DND-41 (cell line): ENCODE results near the gene TGM1.

Source experiments
- ATAC-seq: fragments of 200-7000 bp; cut with Tn5 transposase; 3 replicates; pipeline ENCODE4 v1.9.1; 2021; ENCODE audit warnings: low read depth; ENCODE audit not compliant: insufficient read depth
- DNase-seq: peaks from one replicate; pipeline ENCODE4 v3.0.0-alpha.2; 2020
- H2AFZ ChIP-seq: 2 replicates; pipeline ENCODE4 v1.6.0; 2012; ENCODE audit warnings: low read depth, low read length
- H3K27ac ChIP-seq: 2 replicates; pipeline ENCODE4 v1.5.1; 2012; ENCODE audit warnings: low read length, inconsistent platforms
- H3K27me3 ChIP-seq: fragments of 200-600 bp; sonication (generic); 2 replicates; pipeline ENCODE4 v1.6.0; 2012; ENCODE audit warnings: low read length, mild to moderate bottlenecking, inconsistent platforms; ENCODE audit not compliant: insufficient read depth, poor library complexity
- H3K36me3 ChIP-seq: 2 replicates; pipeline ENCODE4 v1.5.1; 2012; ENCODE audit warnings: low read length, inconsistent platforms; ENCODE audit not compliant: insufficient read depth
- H3K4me1 ChIP-seq: 2 replicates; pipeline ENCODE4 v1.5.1; 2012; ENCODE audit warnings: mild to moderate bottlenecking, low read length; ENCODE audit not compliant: insufficient read depth
- H3K4me2 ChIP-seq: 2 replicates; pipeline ENCODE4 v1.6.0; 2012; ENCODE audit warnings: mild to moderate bottlenecking, moderate library complexity, low read length, inconsistent platforms; ENCODE audit not compliant: insufficient read depth
- H3K4me3 ChIP-seq, 2 experiments: fragments of 200-600 bp in 1 of 2; shearing (Covaris generic) in 1 of 2; 2 replicates each; pipeline ENCODE4 v1.5.1; 2012 to 2016; ENCODE audit warnings: inconsistent platforms in 2 of 2, low read length in 2 of 2, mild to moderate bottlenecking in 2 of 2, low read depth in 1 of 2, moderate library complexity in 1 of 2
- H3K79me2 ChIP-seq: 2 replicates; pipeline ENCODE4 v1.6.0; 2012; ENCODE audit warnings: low read length, inconsistent platforms; ENCODE audit not compliant: insufficient read depth
- H3K9ac ChIP-seq: 2 replicates; pipeline ENCODE4 v1.6.0; 2012; ENCODE audit warnings: low read depth, mild to moderate bottlenecking, inconsistent platforms, low read length, moderate library complexity
- H3K9me3 ChIP-seq: 2 replicates; pipeline ENCODE4 v1.5.1; 2012; ENCODE audit warnings: low read length, moderate library complexity, mild to moderate bottlenecking, inconsistent platforms; ENCODE audit not compliant: insufficient read depth, severe bottlenecking
- H4K20me1 ChIP-seq: 2 replicates; pipeline ENCODE4 v1.6.0; 2012; ENCODE audit warnings: low read length; ENCODE audit not compliant: insufficient read depth
- CTCF ChIP-seq: IDR thresholded peaks from 2 replicates; pipeline ENCODE4 v1.5.1; 2012; ENCODE audit warnings: borderline replicate concordance, low read length, moderate library complexity, mild to moderate bottlenecking; ENCODE audit not compliant: poor library complexity, severe bottlenecking; ENCODE audit errors: extremely low read depth
- EZH2 ChIP-seq: IDR thresholded peaks from 3 replicates; pipeline ENCODE4 v1.6.1; 2012; ENCODE audit warnings: borderline replicate concordance, low read depth, mild to moderate bottlenecking, moderate library complexity, low read length, inconsistent platforms; ENCODE audit not compliant: severe bottlenecking

TGM1 gene

GRCh38 chr14:24289649-24290280 is 26.8 kb upstream of the TGM1 start:
- H3K4me2 ChIP-seq: no peak overlapping the region
- ATAC-seq (no peak), DNase-seq (no peak)
- H3K4me1 ChIP-seq: no peaks in the 10 kb centered on the region
- TF ChIP-seq CTCF (no peak), EZH2 (no peak)
- H3K4me3 ChIP-seq: no peak overlapping the region
- H3K36me3 ChIP-seq: peaks cover 29% of the 10 kb centered on the region
- H3K9me3 ChIP-seq: no peaks in the 10 kb centered on the region
- no peak overlapping the region for H3K9ac ChIP-seq
- H3K79me2 ChIP-seq: no peaks in the 10 kb centered on the region
- no peak overlapping the region for H2AFZ ChIP-seq
- H3K27me3 ChIP-seq: no peaks in the 10 kb centered on the region
- H3K27ac ChIP-seq: no peak overlapping the region
- H4K20me1 ChIP-seq: no peaks in the 10 kb centered on the region

- Histone ChIP-seq H4K20me1 (no peaks in the 10 kb centered on the region), H3K9me3 (no peaks in the 10 kb centered on the region), H3K27me3 (no peaks in the 10 kb centered on the region), H3K36me3 (peaks cover 21% of the 10 kb centered on the region), H3K9ac (no peak overlapping the region), H3K4me2 (no peak overlapping the region), H3K4me1 (no peaks in the 10 kb centered on the region), H3K79me2 (no peaks in the 10 kb centered on the region), H3K27ac (no peak overlapping the region), H3K4me3 (no peak overlapping the region), H2AFZ (no peak overlapping the region)
- DNase-seq (no peak), ATAC-seq (no peak)
- TF ChIP-seq CTCF (no peak), EZH2 (no peak)
These were observed 24.0 kb upstream of the TGM1 start for GRCh38 chr14:24286996-24287395.

GRCh38 chr14:24285351-24285750 is 22.4 kb upstream of the TGM1 start:
- H3K27ac ChIP-seq: no peak overlapping the region
- H4K20me1 ChIP-seq: no peaks in the 10 kb centered on the region
- H3K9ac ChIP-seq: no peak overlapping the region
- TF ChIP-seq EZH2: no peak
- no peak overlapping the region for H2AFZ ChIP-seq
- no peaks in the 10 kb centered on the region for H3K79me2 ChIP-seq
- H3K4me1 ChIP-seq: no peaks in the 10 kb centered on the region
- ATAC-seq: no peak
- no peaks in the 10 kb centered on the region for H3K27me3 ChIP-seq
- H3K9me3 ChIP-seq: no peaks in the 10 kb centered on the region
- H3K36me3 ChIP-seq: peaks cover 12% of the 10 kb centered on the region
- DNase-seq: no peak
- H3K4me2 ChIP-seq: no peak overlapping the region
- H3K4me3 ChIP-seq: no peak overlapping the region

- H3K4me3 ChIP-seq: no peak overlapping the region
- no peak overlapping the region for H3K4me2 ChIP-seq
- peaks cover 4% of the 10 kb centered on the region; the same call in 1 of the 2 replicates for H3K36me3 ChIP-seq
- H4K20me1 ChIP-seq: no peaks in the 10 kb centered on the region
- H2AFZ ChIP-seq: no peak overlapping the region
- no peak for ATAC-seq
- TF ChIP-seq EZH2 (no peak), CTCF (no peak)
- DNase-seq: no peak
- no peak overlapping the region for H3K9ac ChIP-seq
- no peak overlapping the region for H3K27ac ChIP-seq
- no peaks in the 10 kb centered on the region for H3K27me3 ChIP-seq
- H3K9me3 ChIP-seq: no peaks in the 10 kb centered on the region
- no peaks in the 10 kb centered on the region for H3K79me2 ChIP-seq
- H3K4me1 ChIP-seq: no peaks in the 10 kb centered on the region
These were observed 21.6 kb upstream of the TGM1 start for GRCh38 chr14:24284501-24285035.
